HepG2 (cell line): ENCODE data around the gene EBLN2.

Experiments
- CAMTA2 ChIP-seq: sonication (generic); formaldehyde crosslinking; IDR thresholded peaks from 2 replicates; pipeline ENCODE4 v1.4.0; 2020; ENCODE audit warnings: mild to moderate bottlenecking, missing genetic modification reagents, borderline replicate concordance
- CTCF ChIP-seq: sonication (generic); formaldehyde crosslinking; IDR thresholded peaks from 2 replicates; pipeline ENCODE4 v1.5.0; 2020; ENCODE audit warnings: mild to moderate bottlenecking, missing genetic modification reagents, moderate library complexity
- HOXA3 ChIP-seq: sonication (generic); formaldehyde crosslinking; IDR thresholded peaks from 2 replicates; pipeline ENCODE4 v1.5.0; 2020; ENCODE audit warnings: missing genetic modification reagents
- MEF2D ChIP-seq: sonication (generic); formaldehyde crosslinking; IDR thresholded peaks from 2 replicates; pipeline ENCODE4 v1.5.1; 2020; ENCODE audit warnings: mild to moderate bottlenecking, missing genetic modification reagents
- NFIC ChIP-seq: IDR thresholded peaks from 2 replicates; pipeline ENCODE4 v1.6.1; 2012; ENCODE audit warnings: mild to moderate bottlenecking, low read length, inconsistent platforms
- NPAS2 ChIP-seq: sonication (generic); formaldehyde crosslinking; IDR thresholded peaks from 2 replicates; pipeline ENCODE4 v1.8.0; 2022; ENCODE audit warnings: mild to moderate bottlenecking, missing genetic modification reagents, borderline replicate concordance
- PRMT3 ChIP-seq: sonication (generic); formaldehyde crosslinking; IDR thresholded peaks from 2 replicates; pipeline ENCODE4 v1.8.1; 2022; ENCODE audit warnings: low read depth, mild to moderate bottlenecking, moderate library complexity, missing genetic modification reagents, borderline replicate concordance
- RBFOX2 ChIP-seq: fragments of 200-400 bp; formaldehyde crosslinking; IDR thresholded peaks from 2 replicates; pipeline ENCODE4 v1.6.1; 2017; ENCODE audit warnings: low read depth, mild to moderate bottlenecking, low read length
- SMYD3 ChIP-seq: sonication (generic); formaldehyde crosslinking; IDR thresholded peaks from 2 replicates; pipeline ENCODE4 v1.8.1; 2023; ENCODE audit warnings: mild to moderate bottlenecking, missing genetic modification reagents
- ZNF124 ChIP-seq: sonication (generic); formaldehyde crosslinking; IDR thresholded peaks from 2 replicates; pipeline ENCODE4 v1.4.0; 2020; ENCODE audit warnings: missing genetic modification reagents
- ZNF446 ChIP-seq: sonication (generic); formaldehyde crosslinking; IDR thresholded peaks from 2 replicates; pipeline ENCODE4 v1.5.0; 2020; ENCODE audit warnings: mild to moderate bottlenecking, missing genetic modification reagents
- TF ChIP-seq, protein P1 (sequence below), 2 experiments: sonication (generic) in 1 of 2; formaldehyde crosslinking in 1 of 2; IDR thresholded peaks; 2 replicates each; pipeline versions ENCODE4 v1.5.1 to v1.6.1; 2011 to 2020; ENCODE audit warnings: borderline replicate concordance in 1 of 2, low read depth in 1 of 2, low read length in 1 of 2, mild to moderate bottlenecking in 1 of 2, missing genetic modification reagents in 1 of 2, moderate library complexity in 1 of 2
- TF ChIP-seq, protein P2 (sequence below): sonication (generic); formaldehyde crosslinking; IDR thresholded peaks from 2 replicates; pipeline ENCODE4 v1.5.0; 2020; ENCODE audit warnings: missing genetic modification reagents

DNA sequence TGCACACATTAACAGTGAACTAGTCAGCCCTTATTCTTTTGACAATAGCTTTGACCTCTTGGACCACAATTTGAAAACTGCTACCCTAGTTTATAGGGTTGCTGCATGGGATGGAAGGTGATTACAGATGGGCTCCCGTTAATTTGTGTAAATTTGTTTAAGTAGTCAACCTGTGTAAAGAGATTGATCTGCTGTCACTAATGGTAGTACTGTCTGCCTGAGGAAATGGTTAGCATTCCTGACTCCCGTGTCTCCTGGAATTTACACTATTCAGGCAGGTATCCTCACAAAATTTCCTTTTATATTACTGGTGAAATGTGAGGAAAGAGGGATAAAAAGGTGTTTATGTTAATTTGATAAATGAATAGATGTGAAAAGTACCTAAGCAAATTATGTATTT is 15.3 kb upstream of the EBLN2 start:
- TF ChIP-seq, protein P1, sequence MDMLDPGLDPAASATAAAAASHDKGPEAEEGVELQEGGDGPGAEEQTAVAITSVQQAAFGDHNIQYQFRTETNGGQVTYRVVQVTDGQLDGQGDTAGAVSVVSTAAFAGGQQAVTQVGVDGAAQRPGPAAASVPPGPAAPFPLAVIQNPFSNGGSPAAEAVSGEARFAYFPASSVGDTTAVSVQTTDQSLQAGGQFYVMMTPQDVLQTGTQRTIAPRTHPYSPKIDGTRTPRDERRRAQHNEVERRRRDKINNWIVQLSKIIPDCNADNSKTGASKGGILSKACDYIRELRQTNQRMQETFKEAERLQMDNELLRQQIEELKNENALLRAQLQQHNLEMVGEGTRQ (IDR thresholded peaks at IDR 0.05; ENCODE audit: low read depth, low read length) = no peak
- TF ChIP-seq, protein P1 (CRISPR knock-in tag; IDR thresholded peaks at IDR 0.05; ENCODE audit: borderline replicate concordance) = no peak
- TF ChIP-seq ZNF124 (CRISPR knock-in tag) (no peak), MEF2D (no peak), NPAS2 (no peak), HOXA3 (CRISPR knock-in tag) (no peak), PRMT3 (CRISPR knock-in tag) (no peak), ZNF446 (CRISPR knock-in tag) (no peak), SMYD3 (no peak), RBFOX2 (no peak), NFIC (no peak), CAMTA2 (CRISPR knock-in tag) (no peak), CTCF (no peak)
- TF ChIP-seq, protein P2, sequence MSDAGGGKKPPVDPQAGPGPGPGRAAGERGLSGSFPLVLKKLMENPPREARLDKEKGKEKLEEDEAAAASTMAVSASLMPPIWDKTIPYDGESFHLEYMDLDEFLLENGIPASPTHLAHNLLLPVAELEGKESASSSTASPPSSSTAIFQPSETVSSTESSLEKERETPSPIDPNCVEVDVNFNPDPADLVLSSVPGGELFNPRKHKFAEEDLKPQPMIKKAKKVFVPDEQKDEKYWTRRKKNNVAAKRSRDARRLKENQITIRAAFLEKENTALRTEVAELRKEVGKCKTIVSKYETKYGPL (CRISPR knock-in tag) = no peak
